ENCODE measurements around the gene ZMIZ1.

Gene ZMIZ1

GRCh38 chr10:79305988-79306387, 237.2 kb downstream of the ZMIZ1 start:
- TF ChIP-seq REST (IDR thresholded peaks at IDR 0.05; ENCODE audit: insufficient read depth in 1 of 2, low read depth in 2 of 2, low read length in 2 of 2) (no peak), TAF1 (IDR thresholded peaks at IDR 0.05; ENCODE audit: borderline replicate concordance, insufficient read depth, low read length) (no peak), POLR2AphosphoS5 (IDR thresholded peaks at IDR 0.05; ENCODE audit: low read depth, low read length) (no peak), SIN3A (IDR thresholded peaks at IDR 0.05; ENCODE audit: borderline replicate concordance, insufficient read depth, low read length) (no peak), FOXP2 (optimal IDR thresholded peaks at IDR 0.05; ENCODE audit: borderline replicate concordance, extremely low read depth, extremely low read length, insufficient read depth) (no peak)

GRCh38 chr10:79306644-79307220, 238.0 kb downstream of the ZMIZ1 start:
- no peak for TF ChIP-seq TAF1 (IDR thresholded peaks at IDR 0.05; ENCODE audit: borderline replicate concordance, insufficient read depth, low read length)
- TF ChIP-seq SIN3A (IDR thresholded peaks at IDR 0.05; ENCODE audit: borderline replicate concordance, insufficient read depth, low read length), result no peak
- TF ChIP-seq POLR2AphosphoS5 (IDR thresholded peaks at IDR 0.05; ENCODE audit: low read depth, low read length), result no peak
- no peak for TF ChIP-seq REST (IDR thresholded peaks at IDR 0.05; ENCODE audit: insufficient read depth in 1 of 2, low read depth in 2 of 2, low read length in 2 of 2)

- TF ChIP-seq TAF1 (IDR thresholded peaks at IDR 0.05; ENCODE audit: borderline replicate concordance, insufficient read depth, low read length) (no peak), REST (IDR thresholded peaks at IDR 0.05; ENCODE audit: insufficient read depth in 1 of 2, low read depth in 2 of 2, low read length in 2 of 2) (no peak), SIN3A (IDR thresholded peaks at IDR 0.05; ENCODE audit: borderline replicate concordance, insufficient read depth, low read length) (no peak), FOXP2 (optimal IDR thresholded peaks at IDR 0.05; ENCODE audit: borderline replicate concordance, extremely low read depth, extremely low read length, insufficient read depth) (no peak), POLR2AphosphoS5 (IDR thresholded peaks at IDR 0.05; ENCODE audit: low read depth, low read length) (no peak)
These were observed 239.2 kb downstream of the ZMIZ1 start for GRCh38 chr10:79308016-79308415.

GRCh38 chr10:79308969-79309665, 240.4 kb downstream of the ZMIZ1 start:
- TF ChIP-seq REST (IDR thresholded peaks at IDR 0.05; ENCODE audit: insufficient read depth in 1 of 2, low read depth in 2 of 2, low read length in 2 of 2), result no peak
- no peak for TF ChIP-seq TAF1 (IDR thresholded peaks at IDR 0.05; ENCODE audit: borderline replicate concordance, insufficient read depth, low read length)
- TF ChIP-seq POLR2AphosphoS5 (IDR thresholded peaks at IDR 0.05; ENCODE audit: low read depth, low read length), result no peak
- TF ChIP-seq SIN3A (IDR thresholded peaks at IDR 0.05; ENCODE audit: borderline replicate concordance, insufficient read depth, low read length), result no peak
- TF ChIP-seq FOXP2 (optimal IDR thresholded peaks at IDR 0.05; ENCODE audit: borderline replicate concordance, extremely low read depth, extremely low read length, insufficient read depth), result no peak
